ENCODE results near the gene ZNRD2.

Gene ZNRD2

GRCh38 chr11:65590240-65590738, 20.0 kb downstream of the ZNRD2 start:
- DNase-seq = no peak

- no peak for DNase-seq
Measured at GRCh38 chr11:65591939-65592857, 21.9 kb downstream of the ZNRD2 start.

DNA sequence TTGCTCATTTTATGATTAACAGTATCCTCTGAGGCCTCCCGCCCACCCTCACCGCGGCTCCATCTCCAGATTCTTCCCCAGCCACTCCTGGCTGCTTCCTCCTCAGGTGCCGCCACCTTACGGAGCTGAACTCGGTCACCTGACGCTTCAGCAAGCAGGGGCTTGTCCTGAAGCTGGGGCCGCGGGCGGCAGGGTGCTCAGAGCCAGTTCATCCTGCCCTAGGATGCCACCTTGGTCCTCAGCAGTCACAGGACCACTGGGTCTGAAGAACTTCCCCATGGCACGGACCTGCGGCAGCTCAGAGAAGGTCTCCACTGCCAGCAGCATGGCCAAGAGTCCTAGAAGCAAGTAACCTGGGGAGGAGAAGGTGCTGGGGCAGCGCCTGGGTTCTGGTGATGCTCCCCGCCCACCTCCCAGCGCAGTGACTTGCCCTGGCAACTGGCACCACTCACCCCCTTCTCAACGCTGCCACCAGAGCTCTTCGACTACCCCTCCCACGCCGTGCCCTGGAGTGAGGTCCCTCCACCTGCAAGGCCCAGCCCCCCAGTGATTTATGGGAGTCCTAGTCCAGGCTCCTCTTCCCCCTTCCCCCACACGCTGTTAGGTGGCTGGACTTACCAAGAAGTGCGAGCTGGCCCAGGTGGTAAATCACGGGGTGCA, 22.7 kb downstream of the ZNRD2 start:
- DNase-seq = no peak

DNA sequence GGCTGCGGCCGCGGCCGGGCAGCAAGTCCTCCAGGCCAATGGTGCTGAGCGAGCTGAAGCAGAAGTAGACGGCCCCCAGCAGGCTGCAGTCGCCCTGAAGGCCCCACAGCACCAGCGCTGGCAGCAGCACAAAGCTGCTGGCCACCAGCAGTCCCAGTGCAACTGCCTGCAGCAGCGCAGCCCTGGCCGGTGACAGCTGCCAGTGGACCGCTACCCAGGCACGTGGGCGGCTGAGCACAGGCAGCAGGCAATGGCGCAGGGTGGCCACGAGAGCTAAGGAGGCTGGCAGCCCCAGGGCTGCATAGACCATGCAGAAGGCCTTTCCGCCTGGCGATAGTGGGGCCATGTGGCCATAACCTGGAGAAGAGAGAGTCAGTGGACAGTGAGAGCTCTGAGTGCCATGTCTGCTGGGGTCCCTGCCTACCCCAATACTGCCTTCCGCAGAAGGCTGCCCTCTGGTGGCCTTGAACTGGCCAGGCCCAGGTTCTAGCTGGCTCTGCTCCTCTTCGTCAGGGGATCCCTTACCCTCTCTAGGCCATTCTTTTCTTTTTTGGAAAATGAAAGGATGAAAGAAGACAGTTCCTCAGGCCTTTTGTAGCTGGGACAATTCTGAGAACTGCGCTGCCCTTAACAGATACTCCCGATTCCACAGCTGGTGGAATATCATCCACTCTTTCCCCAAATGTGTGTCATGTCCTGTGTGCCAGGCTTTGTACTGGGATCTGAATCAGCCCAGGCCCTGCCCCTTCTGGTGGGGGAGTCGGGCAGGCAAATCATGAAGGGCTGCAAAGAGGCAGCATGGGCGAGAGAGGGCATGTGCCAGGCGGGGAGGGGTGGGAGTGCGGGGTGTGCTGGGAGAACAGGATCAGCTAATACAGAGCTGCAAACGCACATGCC, 23.5 kb downstream of the ZNRD2 start:
- DNase-seq = no peak

- DNase-seq = no peak
Measured at GRCh38 chr11:65595131-65595530, 24.9 kb downstream of the ZNRD2 start.

GRCh38 chr11:65595543-65596281, 25.4 kb downstream of the ZNRD2 start, which contains the start of gene KCNK7:
KCNK7 (minus strand) TSS chr11:65595800; CDS start chr11:65595772, 28 bp downstream.
- DNase-seq = no peak

- DNase-seq = no peak
Measured at GRCh38 chr11:65596520-65596919, 26.2 kb downstream of the ZNRD2 start.

GRCh38 chr11:65598258-65598699, 28.0 kb downstream of the ZNRD2 start:
- no peak for DNase-seq

DNA sequence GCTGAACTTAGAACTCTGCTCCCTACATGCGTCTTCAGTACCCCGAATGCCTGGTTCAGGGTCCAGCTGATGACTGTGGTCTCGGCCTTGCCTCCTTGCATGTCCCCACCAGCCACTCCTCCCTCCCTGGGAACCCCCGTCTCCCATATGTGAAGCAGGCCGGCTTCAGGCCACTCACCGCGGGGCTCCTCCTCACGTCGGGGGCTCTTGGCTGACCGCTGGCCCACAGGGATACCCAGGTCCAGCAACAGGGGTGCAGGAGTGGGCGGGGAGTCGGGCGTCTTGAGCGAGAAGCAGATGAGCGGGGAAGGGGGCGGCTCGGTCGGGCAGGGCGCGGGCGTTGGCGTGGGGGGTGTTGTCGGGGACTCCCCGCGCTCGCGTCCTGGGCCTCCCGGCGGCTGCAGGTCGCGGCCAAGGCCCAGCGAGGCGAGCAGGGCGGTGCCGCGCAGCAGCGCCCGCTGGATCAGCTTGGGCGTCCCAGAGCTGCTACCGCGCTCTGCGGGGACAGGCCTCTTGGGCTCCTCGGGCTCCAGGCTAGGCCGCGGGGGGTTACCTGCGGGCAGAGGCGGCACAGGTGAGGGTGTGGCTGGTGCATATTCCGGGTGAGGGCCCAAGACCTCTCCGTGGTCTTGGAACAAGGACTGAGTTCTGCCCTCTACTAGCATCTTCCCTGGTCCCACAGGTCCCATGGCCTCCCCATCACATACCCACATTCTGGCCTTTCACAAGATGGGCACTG, 29.1 kb downstream of the ZNRD2 start:
- no peak for DNase-seq

DNA sequence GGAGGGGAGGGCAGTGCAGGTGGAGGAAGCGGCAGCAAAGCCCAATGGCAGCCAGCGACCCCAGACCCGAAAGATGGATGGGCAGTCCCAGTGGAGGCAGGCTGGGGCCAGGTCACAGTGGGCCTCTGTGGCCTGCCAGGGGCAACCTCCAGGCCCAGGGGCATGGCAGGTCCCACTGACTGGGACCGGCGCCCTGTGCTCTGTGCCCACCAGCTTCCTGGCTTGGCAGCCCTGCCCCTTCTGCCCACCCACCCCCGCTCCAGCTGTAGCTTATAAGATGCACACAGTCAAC, 29.6 kb downstream of the ZNRD2 start:
- DNase-seq = no peak

GRCh38 chr11:65604258-65604657, 34.0 kb downstream of the ZNRD2 start:
- DNase-seq = no peak

DNA sequence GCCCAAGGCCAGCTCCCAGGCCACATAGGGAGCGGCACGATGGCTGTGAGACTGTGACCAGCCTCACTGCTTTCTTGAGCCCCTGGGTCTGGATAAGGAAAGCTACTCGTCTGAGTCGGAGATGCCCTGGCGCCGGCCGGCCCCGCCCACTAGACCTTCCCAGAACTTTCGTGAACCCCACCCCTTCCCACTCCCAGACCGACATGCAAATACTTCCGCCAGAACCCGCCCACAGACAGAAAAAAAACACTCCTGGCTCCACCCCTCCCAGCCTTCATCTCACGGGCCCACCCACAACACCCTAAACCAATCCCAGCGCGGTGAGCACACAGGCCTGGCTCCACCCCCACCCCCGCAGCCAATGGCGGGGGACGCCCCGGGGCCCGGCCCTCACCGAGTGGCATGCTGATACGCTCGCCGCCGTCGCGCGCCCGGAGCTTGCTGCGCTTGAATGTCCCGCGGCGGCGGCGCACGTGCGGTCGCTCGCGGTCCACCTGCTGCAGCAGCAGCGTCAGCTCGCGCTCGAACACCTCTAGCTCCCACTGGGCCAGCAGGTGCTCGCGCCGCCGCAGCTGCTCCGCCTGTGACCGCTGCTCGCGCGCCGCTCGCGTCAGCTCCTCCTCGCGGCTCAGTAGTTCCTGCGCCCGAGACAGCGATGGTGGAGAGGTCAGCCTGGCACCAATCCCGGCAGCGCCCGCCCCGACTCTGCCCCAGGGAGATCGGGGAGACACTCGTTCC, 36.8 kb downstream of the ZNRD2 start:
- peak; percentile 99 for DNase-seq

GRCh38 chr11:65607614-65608426, 37.5 kb downstream of the ZNRD2 start:
- DNase-seq = no peak

DNA sequence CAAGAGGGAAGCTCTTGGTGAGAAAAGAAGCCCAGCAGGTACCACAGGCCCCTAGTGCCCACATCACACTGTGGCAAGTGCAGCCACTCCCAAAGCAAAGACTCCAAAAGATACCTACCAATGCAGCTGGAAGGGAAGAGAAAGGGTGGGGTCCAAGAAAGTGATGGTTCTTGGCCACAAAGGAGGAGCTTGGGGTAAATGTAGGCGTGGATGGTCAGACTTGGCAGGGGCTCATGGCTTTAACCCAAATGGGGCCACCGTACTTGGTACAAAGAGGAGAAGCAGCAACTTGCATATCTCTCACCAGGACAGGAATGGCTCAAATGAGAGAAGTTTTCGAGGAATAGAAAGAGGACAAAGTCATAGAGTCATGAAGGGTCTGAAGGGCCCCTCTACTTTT, 39.0 kb downstream of the ZNRD2 start:
- no peak for DNase-seq

GRCh38 chr11:65609665-65610064, 39.4 kb downstream of the ZNRD2 start:
- DNase-seq = no peak

DNA sequence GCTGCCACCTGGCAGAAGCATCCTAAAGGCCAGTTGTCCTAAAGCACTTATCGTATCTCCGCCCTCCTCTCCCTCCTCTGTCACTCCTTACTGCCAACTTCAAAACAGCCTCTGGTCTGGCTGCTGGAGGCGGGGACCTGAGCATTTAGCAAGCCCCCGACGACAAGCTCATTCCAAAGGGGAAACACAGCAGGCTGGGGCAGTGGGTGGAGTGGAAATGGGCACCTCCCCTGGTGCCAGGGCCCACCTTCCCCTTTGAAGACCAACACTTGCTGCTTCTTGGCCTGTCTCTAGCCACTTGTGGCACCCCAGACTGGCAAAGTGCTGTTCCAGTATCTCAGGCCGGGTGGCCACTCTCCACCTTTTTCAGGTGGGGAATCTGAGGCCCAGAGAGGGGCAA, 40.1 kb downstream of the ZNRD2 start:
- DNase-seq = no peak

DNA sequence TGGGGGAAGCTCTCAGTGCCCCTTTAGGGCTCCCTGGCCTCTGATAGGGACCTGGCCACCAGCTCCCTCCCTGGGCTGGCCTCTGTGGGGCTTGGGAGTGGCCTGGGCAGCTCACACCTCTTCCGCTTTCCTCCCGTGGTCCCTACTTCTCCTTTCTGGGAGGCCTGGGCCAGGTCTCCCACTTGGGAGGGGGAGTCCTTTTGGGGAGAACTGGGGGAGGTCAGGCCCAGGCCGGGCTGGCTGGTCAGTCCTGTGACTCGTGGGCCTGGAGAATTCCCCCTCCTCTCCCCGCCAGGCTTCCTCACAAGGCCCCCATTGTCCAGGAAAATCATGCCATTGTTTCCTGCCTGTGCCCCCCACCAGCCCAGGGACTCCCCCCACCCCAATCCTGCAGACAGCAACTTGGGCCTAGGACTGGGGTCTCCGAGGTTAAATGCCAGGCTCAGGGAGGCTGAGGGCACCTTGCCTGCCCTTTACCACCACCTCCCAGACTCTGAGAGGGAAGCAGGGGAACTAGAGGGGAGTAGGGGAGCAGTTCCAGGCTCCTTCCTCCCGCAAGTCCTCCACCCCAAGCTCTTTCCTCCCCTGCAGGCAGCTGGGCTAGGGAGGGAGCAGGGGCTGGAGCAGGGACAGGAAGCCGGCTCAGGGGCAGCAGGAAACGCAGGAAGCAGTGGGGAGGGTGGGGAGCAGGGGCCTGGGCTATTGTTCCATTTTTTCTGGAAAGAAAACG, 40.9 kb downstream of the ZNRD2 start:
- no peak for DNase-seq

GRCh38 chr11:65611758-65612603, 41.7 kb downstream of the ZNRD2 start:
- no peak for DNase-seq

All from NCI-H1048 (cell line).